ENCODE results near the gene KRAS.

The KRAS gene

GRCh38 chr12:25194722-25195055 lies 56.0 kb downstream of the KRAS start:
- no peak for FAIRE-seq

GRCh38 chr12:25194214-25194613 lies 56.5 kb downstream of the KRAS start:
- no peak for FAIRE-seq

GRCh38 chr12:25190793-25191192 lies 59.9 kb downstream of the KRAS start:
- FAIRE-seq, result no peak

- FAIRE-seq, result no peak
Observed at GRCh38 chr12:25189656-25190055, 61.1 kb downstream of the KRAS start.

GRCh38 chr12:25187781-25188180 lies 62.9 kb downstream of the KRAS start:
- no peak for FAIRE-seq

GRCh38 chr12:25186788-25187402 lies 63.8 kb downstream of the KRAS start:
- peak; percentile 81 for FAIRE-seq

- FAIRE-seq, result no peak
Observed at GRCh38 chr12:25186038-25186787, 64.5 kb downstream of the KRAS start.

GRCh38 chr12:25184132-25184531 lies 66.6 kb downstream of the KRAS start:
- FAIRE-seq, result no peak

GRCh38 chr12:25182765-25183164 lies 68.0 kb downstream of the KRAS start:
- no peak for FAIRE-seq

- no peak for FAIRE-seq
Observed at GRCh38 chr12:25162866-25163265, 87.9 kb downstream of the KRAS start.

GRCh38 chr12:25156061-25156460 lies 94.7 kb downstream of the KRAS start:
- FAIRE-seq, result no peak

- FAIRE-seq, result peak; percentile 100
Observed at GRCh38 chr12:25155022-25155576, 95.6 kb downstream of the KRAS start.

All from islet of Langerhans (tissue), 1 donor.